ENCODE results near the gene SPG11.

SPG11 gene

DNA sequence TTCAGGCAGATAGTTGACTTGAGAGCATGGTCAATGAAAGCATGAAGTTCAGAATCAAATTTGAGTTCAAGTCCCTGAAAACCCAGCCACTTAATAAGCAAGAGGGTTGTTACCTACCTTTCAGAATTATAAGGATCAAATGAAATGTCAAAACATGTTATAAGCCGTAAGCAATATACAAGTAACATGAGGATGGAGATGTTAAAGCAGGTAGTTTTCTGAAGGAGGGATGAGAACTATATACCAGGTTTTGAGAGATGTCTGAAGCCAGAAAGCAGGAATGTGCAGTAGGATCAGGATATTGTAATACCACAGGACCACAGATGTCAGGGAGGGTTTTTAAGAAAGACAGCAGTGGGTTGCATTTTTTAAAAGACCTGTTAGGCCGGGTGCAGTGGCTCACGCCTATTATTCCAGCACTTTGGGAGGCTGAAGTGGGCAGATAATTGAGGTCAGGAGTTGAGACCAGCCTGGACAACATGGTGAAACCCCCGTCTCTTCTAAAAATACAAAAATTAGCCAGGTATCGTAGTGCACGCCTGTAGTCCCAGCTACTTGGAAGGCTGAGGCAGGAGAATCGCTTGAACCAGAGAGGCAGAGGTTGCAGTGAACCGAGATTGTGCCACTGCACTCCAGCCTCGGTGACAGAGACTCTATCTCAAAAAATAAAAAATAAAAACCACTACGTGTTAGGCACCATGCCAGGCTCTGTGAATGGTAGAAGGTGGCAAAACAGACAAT is 133.4 kb downstream of the SPG11 start:
- no peak for DNase-seq (ENCODE audit: low read depth, low spot score)

DNA sequence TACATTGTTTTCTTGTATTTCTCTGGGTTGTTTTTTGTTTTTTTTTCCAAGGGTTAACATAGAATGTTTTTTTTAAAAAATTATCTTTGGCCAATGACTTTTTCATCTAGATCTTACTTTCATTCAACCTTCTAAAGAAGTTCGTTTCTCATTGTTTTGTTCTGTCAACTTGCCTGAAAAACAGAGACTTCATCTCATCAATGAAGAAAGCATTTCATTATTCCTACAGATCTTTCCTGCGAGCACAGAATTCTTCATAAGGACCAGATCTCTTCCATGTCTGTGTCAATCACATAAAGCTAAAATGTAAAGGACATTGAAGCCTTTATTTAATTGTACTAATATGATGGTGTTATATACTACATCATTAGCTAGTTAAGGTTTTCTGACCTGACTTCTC is 136.2 kb downstream of the SPG11 start:
- no peak for DNase-seq (ENCODE audit: low read depth, low spot score)

GRCh38 chr15:44525018-44525417 is 138.4 kb downstream of the SPG11 start:
- no peak for DNase-seq (ENCODE audit: low read depth, low spot score)

GRCh38 chr15:44519537-44519936 is 143.9 kb downstream of the SPG11 start:
- DNase-seq (ENCODE audit: low read depth, low spot score): no peak

GRCh38 chr15:44516436-44516835 is 147.0 kb downstream of the SPG11 start:
- no peak for DNase-seq (ENCODE audit: low read depth, low spot score)

Measured in ELF-1 (cell line).